WTC11 (cell line): ENCODE data around the gene RPL9. TPM values are rescaled to one million over a fixed set of nuclear protein-coding genes. Genes with fewer than 3 reads are reported as not detected.

ENCODE experiments used
- AFF4 ChIP-seq: sonication (generic); formaldehyde crosslinking; IDR thresholded peaks from 2 replicates; pipeline ENCODE4 v1.8.1; 2023; ENCODE audit warnings: mild to moderate bottlenecking, missing genetic modification reagents, borderline replicate concordance
- CBFB ChIP-seq: sonication (generic); formaldehyde crosslinking; IDR thresholded peaks from 2 replicates; pipeline ENCODE4 v1.8.1; 2022; ENCODE audit warnings: mild to moderate bottlenecking, low read depth, missing genetic modification reagents
- CDX4 ChIP-seq: fragments of 250-450 bp; sonication (Bioruptor Pico); IDR thresholded peaks from 2 replicates; pipeline ENCODE4 v1.9.0; 2021; ENCODE audit warnings: moderate library complexity, mild to moderate bottlenecking, inconsistent platforms, borderline replicate concordance
- CREB1 ChIP-seq: sonication (generic); formaldehyde crosslinking; IDR thresholded peaks from 2 replicates; pipeline ENCODE4 v1.8.0; 2023; ENCODE audit warnings: mild to moderate bottlenecking, missing genetic modification reagents
- ELF4 ChIP-seq: sonication (generic); formaldehyde crosslinking; IDR thresholded peaks from 2 replicates; pipeline ENCODE4 v1.8.1; 2022; ENCODE audit warnings: low read depth, mild to moderate bottlenecking, moderate library complexity, missing genetic modification reagents
- FOXJ3 ChIP-seq: sonication (generic); formaldehyde crosslinking; IDR thresholded peaks from 2 replicates; pipeline ENCODE4 v1.9.0; 2021; ENCODE audit warnings: missing genetic modification reagents, mild to moderate bottlenecking, borderline replicate concordance
- FOXK1 ChIP-seq: sonication (generic); formaldehyde crosslinking; IDR thresholded peaks from 2 replicates; pipeline ENCODE4 v1.8.0; 2022; ENCODE audit warnings: mild to moderate bottlenecking, moderate library complexity, missing genetic modification reagents
- FOXP4 ChIP-seq: sonication (generic); formaldehyde crosslinking; IDR thresholded peaks from 2 replicates; pipeline ENCODE4 v1.8.0; 2022; ENCODE audit warnings: mild to moderate bottlenecking, missing genetic modification reagents
- GABPB1 ChIP-seq: sonication (generic); formaldehyde crosslinking; IDR thresholded peaks from 2 replicates; pipeline ENCODE4 v1.8.1; 2023; ENCODE audit warnings: mild to moderate bottlenecking, missing genetic modification reagents
- JUN ChIP-seq: sonication (generic); formaldehyde crosslinking; IDR thresholded peaks from 2 replicates; pipeline ENCODE4 v1.8.0; 2023; ENCODE audit warnings: mild to moderate bottlenecking, missing genetic modification reagents
- NR2C2 ChIP-seq: sonication (generic); formaldehyde crosslinking; IDR thresholded peaks from 2 replicates; pipeline ENCODE4 v1.8.0; 2022; ENCODE audit warnings: mild to moderate bottlenecking, missing genetic modification reagents
- PREB ChIP-seq: sonication (generic); formaldehyde crosslinking; IDR thresholded peaks from 2 replicates; pipeline ENCODE4 v1.8.1; 2022; ENCODE audit warnings: mild to moderate bottlenecking, missing genetic modification reagents, moderate library complexity, borderline replicate concordance
- RELA ChIP-seq: sonication (generic); formaldehyde crosslinking; IDR thresholded peaks from 2 replicates; pipeline ENCODE4 v1.8.1; 2022; ENCODE audit warnings: missing genetic modification reagents, mild to moderate bottlenecking, borderline replicate concordance
- RORB ChIP-seq: fragments of 250-450 bp; sonication (Bioruptor Pico); IDR thresholded peaks from 2 replicates; pipeline ENCODE4 v1.9.0; 2021; ENCODE audit warnings: mild to moderate bottlenecking
- SMAD4 ChIP-seq: sonication (generic); formaldehyde crosslinking; IDR thresholded peaks from 2 replicates; pipeline ENCODE4 v1.8.0; 2022; ENCODE audit warnings: mild to moderate bottlenecking, missing genetic modification reagents
- SP1 ChIP-seq: sonication (generic); formaldehyde crosslinking; conservative IDR thresholded peaks from 2 replicates; pipeline ENCODE4 v1.8.1; 2022; ENCODE audit warnings: missing genetic modification reagents
- ZBTB21 ChIP-seq: sonication (generic); formaldehyde crosslinking; IDR thresholded peaks from 2 replicates; pipeline ENCODE4 v1.8.1; 2023; ENCODE audit warnings: mild to moderate bottlenecking, missing genetic modification reagents, borderline replicate concordance
- ZMAT4 ChIP-seq: fragments of 250-450 bp; sonication (Bioruptor Pico); IDR thresholded peaks from 2 replicates; pipeline ENCODE4 v1.9.0; 2021; ENCODE audit warnings: mild to moderate bottlenecking
- ZNF121 ChIP-seq: sonication (generic); formaldehyde crosslinking; IDR thresholded peaks from 2 replicates; pipeline ENCODE4 v1.8.0; 2023; ENCODE audit warnings: missing genetic modification reagents
- ZNF138 ChIP-seq: sonication (generic); formaldehyde crosslinking; conservative IDR thresholded peaks from 2 replicates; pipeline ENCODE4 v1.8.1; 2022; ENCODE audit warnings: mild to moderate bottlenecking, moderate library complexity, missing genetic modification reagents
- ZNF396 ChIP-seq: fragments of 250-450 bp; sonication (Bioruptor Pico); IDR thresholded peaks from 2 replicates; pipeline ENCODE4 v1.8.0; 2021; ENCODE audit warnings: mild to moderate bottlenecking, moderate library complexity, borderline replicate concordance
- ZNF425 ChIP-seq: fragments of 250-450 bp; sonication (Bioruptor Pico); conservative IDR thresholded peaks from 2 replicates; pipeline ENCODE4 v1.9.0; 2021; ENCODE audit warnings: mild to moderate bottlenecking
- ZNF512 ChIP-seq: sonication (generic); formaldehyde crosslinking; IDR thresholded peaks from 2 replicates; pipeline ENCODE4 v1.8.1; 2022; ENCODE audit warnings: missing genetic modification reagents, borderline replicate concordance
- ZSCAN18 ChIP-seq: fragments of 250-450 bp; sonication (Bioruptor Pico); IDR thresholded peaks from 2 replicates; pipeline ENCODE4 v2.1.2; 2022; ENCODE audit warnings: mild to moderate bottlenecking, moderate library complexity
- total RNA-seq: library from RNA; stranded (reverse); gene quantifications from 3 replicates; pipeline ENCODE4 v1.2.3, GENCODE V29; 2021

The RPL9 gene
- total RNA-seq, 1 experiment from 2014 or later, result 1,191 TPM

- TF ChIP-seq ELF4 (no peak), RELA (no peak), JUN (CRISPR knock-in tag) (no peak), CDX4 (CRISPR knock-in tag) (no peak), ZNF512 (CRISPR knock-in tag) (no peak), ZMAT4 (CRISPR knock-in tag) (no peak), FOXK1 (CRISPR knock-in tag) (peak; percentile 95), PREB (CRISPR knock-in tag) (no peak), NR2C2 (CRISPR knock-in tag) (no peak), SP1 (CRISPR knock-in tag) (peak; percentile 93), ZNF425 (CRISPR knock-in tag) (no peak), RORB (CRISPR knock-in tag) (0 out of 2 replicates have a peak, but pooled peaks have one; percentile 15), ZBTB21 (CRISPR knock-in tag) (no peak), CBFB (no peak), ZSCAN18 (CRISPR knock-in tag) (no peak), ZNF396 (CRISPR knock-in tag) (no peak), CREB1 (CRISPR knock-in tag) (peak; percentile 97), AFF4 (CRISPR knock-in tag) (no peak), ZNF121 (CRISPR knock-in tag) (no peak), FOXP4 (no peak), SMAD4 (CRISPR knock-in tag) (no peak), FOXJ3 (no peak), ZNF138 (CRISPR knock-in tag) (no peak), GABPB1 (CRISPR knock-in tag) (peak; percentile 85)
Measured at GRCh38 chr4:39458505-39459300, at the start of gene RPL9, which contains the start of gene LIAS (continued).
